HepG2 (cell line): Measurements from ENCODE around the gene ALG3. TPM values are rescaled to one million over a fixed set of nuclear protein-coding genes. Genes with fewer than 3 reads are reported as not detected.

Experiments used
- AGO2 ChIP-seq: fragments of 200-400 bp; formaldehyde crosslinking; optimal IDR thresholded peaks from 2 replicates; pipeline ENCODE3; 2017; ENCODE audit warnings: mild to moderate bottlenecking, low read depth, low read length, moderate library complexity
- ARID3A ChIP-seq: IDR thresholded peaks from 2 replicates; pipeline ENCODE4 v1.6.1; 2012; ENCODE audit warnings: low read depth, low read length, improper control_type of control experiment
- DRAP1 ChIP-seq: IDR thresholded peaks from 2 replicates; pipeline ENCODE4 v1.6.1; 2016; ENCODE audit warnings: missing genetic modification reagents, missing compliant biosample characterization
- HMGXB4 ChIP-seq, 2 experiments: sonication (generic) in 1 of 2; formaldehyde crosslinking in 1 of 2; IDR thresholded peaks; 2 replicates each; pipeline versions ENCODE4 v1.4.0 to v1.6.1; 2018 to 2020; ENCODE audit warnings: missing genetic modification reagents in 2 of 2, borderline replicate concordance in 1 of 2, low read depth in 1 of 2, mild to moderate bottlenecking in 1 of 2, missing biosample characterization in 1 of 2
- MLXIP ChIP-seq: sonication (generic); formaldehyde crosslinking; IDR thresholded peaks from 2 replicates; pipeline ENCODE4 v1.9.0; 2021; ENCODE audit warnings: missing genetic modification reagents, borderline replicate concordance
- NR0B2 ChIP-seq: sonication (generic); formaldehyde crosslinking; IDR thresholded peaks from 2 replicates; pipeline ENCODE4 v1.4.0; 2020; ENCODE audit warnings: mild to moderate bottlenecking, missing genetic modification reagents
- SOX13 ChIP-seq, 3 experiments: fragments of 450-650 bp in 1 of 3; sonication (generic) in 1 of 3; formaldehyde crosslinking in 1 of 3; IDR thresholded peaks in 2 of 3; conservative IDR thresholded peaks in 1 of 3; 2 replicates each; pipeline versions ENCODE4 v1.5.0 to v1.6.1; 2016 to 2020; ENCODE audit warnings: antibody characterized with exemption in 1 of 3, mild to moderate bottlenecking in 1 of 3, missing compliant biosample characterization in 1 of 3, missing genetic modification reagents in 1 of 3, moderate library complexity in 1 of 3
- TBX2 ChIP-seq: sonication (generic); formaldehyde crosslinking; IDR thresholded peaks from 2 replicates; pipeline ENCODE4 v1.5.0; 2020; ENCODE audit warnings: missing genetic modification reagents, mild to moderate bottlenecking, borderline replicate concordance
- ZFP90 ChIP-seq: sonication (generic); formaldehyde crosslinking; IDR thresholded peaks from 2 replicates; pipeline ENCODE4 v1.8.0; 2022; ENCODE audit warnings: missing genetic modification reagents, mild to moderate bottlenecking, inconsistent platforms, borderline replicate concordance
- ZMYM4 ChIP-seq: sonication (generic); formaldehyde crosslinking; IDR thresholded peaks from 2 replicates; pipeline ENCODE4 v1.8.1; 2023; ENCODE audit warnings: mild to moderate bottlenecking, missing genetic modification reagents
- ZNF160 ChIP-seq: sonication (generic); formaldehyde crosslinking; IDR thresholded peaks from 2 replicates; pipeline ENCODE4 v1.8.0; 2022; ENCODE audit warnings: mild to moderate bottlenecking, inconsistent platforms, missing genetic modification reagents
- ZNF326 ChIP-seq: sonication (generic); formaldehyde crosslinking; IDR thresholded peaks from 2 replicates; pipeline ENCODE4 v1.4.0; 2020; ENCODE audit warnings: missing genetic modification reagents, borderline replicate concordance
- ZNF546 ChIP-seq: sonication (generic); formaldehyde crosslinking; conservative IDR thresholded peaks from 2 replicates; pipeline ENCODE4 v1.8.1; 2023; ENCODE audit warnings: mild to moderate bottlenecking, missing genetic modification reagents
- ZNF639 ChIP-seq: conservative IDR thresholded peaks from 2 replicates; pipeline ENCODE4 v1.6.1; 2018; ENCODE audit warnings: missing genetic modification reagents
- ZNF713 ChIP-seq: sonication (generic); formaldehyde crosslinking; IDR thresholded peaks from 2 replicates; pipeline ENCODE4 v1.4.0; 2020; ENCODE audit warnings: mild to moderate bottlenecking, missing genetic modification reagents
- ZNF782 ChIP-seq: sonication (generic); formaldehyde crosslinking; IDR thresholded peaks from 2 replicates; pipeline ENCODE4 v1.4.0; 2020; ENCODE audit warnings: missing genetic modification reagents, mild to moderate bottlenecking, borderline replicate concordance
- ZNF816 ChIP-seq: sonication (generic); formaldehyde crosslinking; IDR thresholded peaks from 2 replicates; pipeline ENCODE4 v1.8.0; 2022; ENCODE audit warnings: missing genetic modification reagents, mild to moderate bottlenecking, borderline replicate concordance
- ZZZ3 ChIP-seq: sonication (generic); formaldehyde crosslinking; IDR thresholded peaks from 2 replicates; pipeline ENCODE4 v1.4.0; 2020; ENCODE audit warnings: missing genetic modification reagents, mild to moderate bottlenecking, borderline replicate concordance
- polyA plus RNA-seq, 8 experiments: library from polyadenylated mRNA; depleted of rRNA in 3 of 8; stranded (reverse) in 7 of 8; unstranded in 1 of 8; fragments of >200 nt; fragmentation: Illumina TruSeq in 4 of 8; extraction: Trizol in 4 of 8; gene quantifications; 2 replicates each; pipeline versions ENCODE4 v1.2.1 to v1.2.3, GENCODE V29; 2011 to 2016; ENCODE audit warnings: low read depth in 4 of 8, missing spikeins in 1 of 8, mixed read lengths in 1 of 8; ENCODE audit not compliant: insufficient read depth in 1 of 8
- total RNA-seq, 5 experiments: library from RNA; depleted of rRNA; stranded (reverse); fragments of >200 nt; fragmentation: Illumina TruSeq; extraction: Trizol; gene quantifications; 2 replicates each; pipeline ENCODE4 v1.2.3, GENCODE V29; 2016; ENCODE audit warnings: low read depth in 1 of 5

Gene ALG3
- total and polyA plus RNA-seq, 2 of the 13 experiments (the other 11 are each of a cell fraction or from before 2014, with no cell fraction given), result 46.6 to 57.1 TPM

- TF ChIP-seq ZNF639 (CRISPR knock-in tag), result peak; percentile 81
- no peak for TF ChIP-seq SOX13 (IDR thresholded peaks at IDR 0.05)
- peak in 1 of 2 experiments; percentile 37; a peak in 1 of 4 replicates for TF ChIP-seq SOX13 (CRISPR knock-in tag; conservative IDR thresholded peaks at IDR 0.05 in 1 of 2, IDR thresholded peaks at IDR 0.05 in 1 of 2)
- TF ChIP-seq AGO2, result no peak
- TF ChIP-seq ZNF782 (CRISPR knock-in tag), result no peak
- TF ChIP-seq NR0B2 (CRISPR knock-in tag), result peak; percentile 87; the same call in 1 of the 2 replicates
- TF ChIP-seq ZNF816, result peak; percentile 37; the same call in 1 of the 2 replicates
- TF ChIP-seq ARID3A, result no peak
- peak; percentile 60 for TF ChIP-seq ZMYM4 (CRISPR knock-in tag)
- TF ChIP-seq ZNF713 (CRISPR knock-in tag), result no peak
- peak; percentile 54 for TF ChIP-seq DRAP1
- 0 out of 2 replicates have a peak, but pooled peaks have one; percentile 19 for TF ChIP-seq MLXIP (CRISPR knock-in tag)
- 0 out of 2 replicates have a peak, but pooled peaks have one; percentile 55 for TF ChIP-seq ZNF546 (CRISPR knock-in tag)
- TF ChIP-seq ZNF160 (CRISPR knock-in tag), result peak; percentile 36; the same call in 1 of the 2 replicates
- TF ChIP-seq TBX2, result no peak
- TF ChIP-seq ZFP90 (CRISPR knock-in tag), result peak; percentile 88
- no peak for TF ChIP-seq ZNF326 (CRISPR knock-in tag)
- TF ChIP-seq ZZZ3 (CRISPR knock-in tag), result no peak
- peak; percentile 91 to 94 for TF ChIP-seq HMGXB4 (CRISPR knock-in tag; IDR thresholded peaks at IDR 0.05; ENCODE audit: borderline replicate concordance in 1 of 2, low read depth in 1 of 2)
These were observed 827 bp upstream of the ALG3 start, which contains the start of gene EEF1AKMT4 (continued) for GRCh38 chr3:184249412-184250166.
